ENCODE measurements around the gene KRT35.

KRT35 gene

DNA sequence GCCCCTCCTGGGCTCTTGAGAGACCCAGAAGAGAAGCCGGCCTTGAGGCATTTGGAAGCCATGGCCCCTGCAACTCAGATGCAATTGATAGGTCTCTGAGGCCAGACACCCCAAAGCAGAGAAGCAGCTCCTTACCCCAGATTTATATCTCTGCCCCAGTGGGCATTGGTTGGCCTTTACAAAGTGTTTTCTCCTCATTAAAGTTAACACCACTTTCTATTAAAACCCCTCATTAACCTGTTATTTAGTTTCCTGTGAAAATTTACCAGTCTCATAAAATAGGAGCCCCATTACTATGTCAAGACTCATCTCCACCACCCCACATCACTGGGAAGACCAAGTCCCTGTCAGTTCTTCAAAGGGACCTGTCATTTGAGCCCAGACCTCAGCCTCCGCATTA lies at the start of gene KRT35:
Gene KRT35, minus strand, starts transcription at position 116 of the 400 bp plus-strand sequence. Its CDS starts 54 bp downstream, at position 62.
- no peak for DNase-seq

DNA sequence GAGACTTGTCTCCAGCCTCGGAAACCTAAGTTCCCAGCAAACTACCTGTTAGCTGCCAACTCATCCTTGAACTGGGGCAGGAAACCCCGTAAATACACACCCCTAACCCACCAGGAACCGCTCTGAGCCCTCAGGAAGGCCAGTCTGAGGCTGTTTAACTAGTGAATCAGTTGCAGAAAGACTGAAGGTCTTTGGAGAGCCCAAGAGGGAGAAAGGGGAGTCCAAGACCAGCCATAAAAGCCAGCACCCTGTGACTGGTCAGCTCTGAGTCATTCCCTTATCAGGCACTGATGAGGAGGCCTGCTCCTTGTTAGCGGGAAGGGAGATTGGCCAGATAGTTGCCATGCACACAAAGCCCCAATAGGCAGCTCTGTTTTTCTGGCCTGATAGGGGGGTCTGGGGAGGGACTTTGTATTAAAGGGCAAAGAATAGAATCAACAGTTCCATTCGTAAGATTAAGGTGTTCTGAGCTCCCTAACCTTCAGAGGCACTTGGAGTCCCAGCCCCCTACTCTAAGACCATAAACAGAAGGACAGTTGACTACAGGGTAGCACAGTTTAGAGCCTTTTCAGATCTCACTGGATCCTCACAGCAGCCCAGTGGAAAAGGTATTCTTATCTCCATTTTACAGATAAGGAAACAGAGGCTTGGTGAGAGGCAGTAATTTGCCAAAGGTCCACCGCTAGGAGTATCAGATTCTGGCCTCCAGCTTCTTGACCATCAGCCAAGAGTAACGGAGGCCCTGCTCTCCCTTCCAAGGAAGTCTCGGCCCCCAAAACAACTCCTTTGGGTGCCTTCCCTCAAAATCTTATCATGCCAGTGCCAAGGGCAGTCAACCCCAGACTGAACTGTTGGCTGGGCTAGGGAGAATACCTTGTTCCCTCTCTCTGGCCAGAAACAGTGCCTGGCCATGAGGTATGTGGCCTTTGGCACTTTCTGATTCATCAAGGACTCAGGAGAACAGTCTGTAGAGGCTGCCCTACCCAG lies 49.4 kb upstream of the KRT35 start:
- no peak for DNase-seq

DNA sequence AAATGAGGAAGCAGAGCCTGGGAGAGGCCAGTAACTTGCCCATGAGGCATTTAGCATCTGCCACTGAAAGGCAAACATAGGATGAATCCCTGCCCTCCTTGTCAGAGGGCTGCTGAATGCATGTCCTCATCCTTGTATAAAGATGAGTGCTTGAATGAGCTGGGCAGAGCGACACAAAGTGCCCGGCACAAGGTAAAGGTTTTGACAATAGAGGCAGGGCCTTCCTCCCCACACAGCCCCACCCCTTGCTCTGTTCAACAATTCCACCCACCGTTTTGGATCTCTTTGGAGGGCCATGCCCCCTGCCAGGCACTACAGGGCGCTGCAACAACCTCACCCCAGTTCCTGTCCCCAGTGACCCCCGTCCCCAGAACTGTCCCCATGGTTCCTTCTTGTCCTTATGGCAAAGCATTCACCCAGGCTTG lies 48.6 kb upstream of the KRT35 start:
- no peak for DNase-seq

DNA sequence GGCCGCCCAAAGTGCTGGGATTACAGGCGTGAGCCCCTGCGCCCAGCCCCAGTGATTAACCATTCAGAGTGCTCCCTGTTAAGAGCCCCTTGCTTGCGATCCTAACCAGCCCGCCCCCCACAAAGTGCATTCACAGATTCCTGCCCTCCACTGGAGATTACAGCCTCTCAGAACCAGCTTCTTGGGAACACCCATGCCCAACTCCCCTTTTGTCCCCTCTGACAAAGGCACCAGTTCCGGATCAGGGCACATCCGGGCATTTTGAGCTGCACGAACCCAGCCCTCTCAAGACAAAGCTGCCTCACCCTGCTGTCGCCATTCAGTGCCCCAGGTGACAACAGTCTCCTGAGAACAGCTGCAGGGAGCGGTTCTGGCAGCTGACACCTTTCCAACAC lies 48.0 kb upstream of the KRT35 start:
- no peak for DNase-seq

DNA sequence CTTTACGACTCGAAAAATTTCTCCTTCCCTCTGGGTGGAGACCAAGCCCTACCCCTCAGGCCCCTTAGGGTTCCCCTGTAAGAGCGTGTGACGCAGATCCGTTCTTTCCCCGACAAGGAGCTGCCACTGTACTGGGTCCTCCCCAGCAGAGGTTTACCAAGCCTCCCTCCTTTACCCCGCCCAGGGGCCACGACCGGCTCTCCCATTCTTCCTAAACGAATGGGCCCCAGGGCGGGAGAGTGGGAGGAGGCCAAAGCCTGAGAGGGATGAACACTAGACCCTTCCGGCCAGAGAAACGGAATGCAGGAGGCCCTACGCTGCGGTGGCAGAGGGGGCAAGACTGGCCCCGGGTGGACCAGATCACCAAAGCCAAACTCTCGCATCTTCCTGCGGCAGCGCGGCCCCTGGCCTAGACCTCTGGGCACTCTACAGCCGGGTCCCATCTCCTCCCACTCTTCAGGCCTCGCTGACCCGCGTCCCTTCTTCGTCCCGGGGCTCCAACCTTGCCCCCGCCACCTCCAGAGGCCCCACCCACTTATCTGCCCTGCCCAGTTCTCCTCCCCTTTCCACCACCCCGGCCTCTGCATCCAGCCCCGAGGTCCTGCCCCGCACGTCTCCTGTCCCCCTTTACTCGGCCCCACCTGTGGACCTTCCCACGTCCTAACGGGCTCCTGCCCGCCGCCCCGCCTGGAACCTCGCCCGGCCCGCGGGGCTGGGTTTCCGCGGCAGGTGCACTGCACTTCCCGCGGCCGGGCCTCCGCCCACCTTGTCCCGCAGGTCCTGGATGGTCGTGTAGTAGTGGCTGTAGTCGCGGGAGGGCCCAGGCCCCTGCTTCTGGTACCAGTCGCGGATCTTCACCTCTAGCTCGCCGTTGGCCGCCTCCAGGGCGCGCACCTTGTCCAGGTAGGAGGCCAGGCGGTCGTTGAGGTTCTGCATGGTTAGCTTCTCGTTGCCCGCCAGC lies 46.4 kb upstream of the KRT35 start:
- DNase-seq = peak in 1 of 14 donors; percentile 52

DNA sequence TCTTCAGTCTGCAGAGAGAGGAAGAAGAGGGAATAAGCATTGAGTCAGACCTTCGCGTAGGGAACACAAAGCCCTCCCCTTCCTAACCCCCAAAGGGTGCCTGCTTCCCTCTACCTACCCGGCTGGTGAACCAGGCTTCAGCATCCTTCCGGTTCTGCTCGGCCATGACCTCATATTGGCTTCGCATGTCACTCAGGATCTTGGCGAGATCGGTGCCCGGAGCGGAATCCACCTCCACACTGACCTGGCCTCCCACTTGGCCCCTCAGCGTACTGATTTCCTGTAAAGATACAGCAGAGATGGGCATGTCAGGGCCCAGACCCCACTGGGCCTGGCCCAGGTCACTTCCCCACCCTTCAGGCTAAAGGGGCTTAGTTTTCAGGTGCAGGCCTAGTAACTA lies 43.3 kb upstream of the KRT35 start:
- no peak for DNase-seq

DNA sequence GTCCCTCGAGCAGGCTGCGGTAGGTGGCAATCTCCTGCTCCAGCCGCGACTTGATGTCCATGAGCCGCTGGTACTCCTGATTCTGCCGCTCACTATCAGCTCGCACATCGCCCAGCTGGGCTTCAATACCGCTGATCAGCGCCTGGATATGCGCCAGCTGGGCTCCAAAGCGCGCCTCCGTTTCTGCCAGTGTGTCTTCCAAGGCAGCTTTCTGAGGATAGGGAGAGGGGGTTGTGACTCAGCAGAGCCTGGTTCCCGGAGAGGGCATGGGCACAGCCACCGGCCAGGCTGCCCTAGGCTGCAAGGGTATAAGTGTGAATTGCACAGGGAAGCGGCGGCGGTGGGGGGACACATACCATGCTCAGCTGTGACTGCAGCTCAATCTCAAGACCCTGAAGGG lies 42.8 kb upstream of the KRT35 start:
- DNase-seq = no peak

DNA sequence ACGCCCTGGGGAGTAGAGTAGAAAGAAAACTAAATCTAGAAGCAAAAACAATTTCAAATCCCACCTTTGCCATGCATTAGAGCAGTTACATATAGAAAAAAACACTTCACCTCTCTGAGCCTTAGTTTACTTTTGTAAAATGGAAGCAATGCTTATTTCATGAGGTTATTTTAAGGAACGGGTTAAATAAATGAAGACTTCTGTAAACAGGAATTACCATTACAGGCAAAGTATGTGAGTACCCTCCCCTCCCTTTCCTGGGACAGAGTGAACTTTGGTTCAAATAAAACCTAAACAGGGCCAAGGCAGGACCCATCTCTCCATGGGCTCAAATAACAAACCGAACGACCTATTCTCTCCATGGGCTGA lies 42.3 kb upstream of the KRT35 start:
- no peak for DNase-seq

DNA sequence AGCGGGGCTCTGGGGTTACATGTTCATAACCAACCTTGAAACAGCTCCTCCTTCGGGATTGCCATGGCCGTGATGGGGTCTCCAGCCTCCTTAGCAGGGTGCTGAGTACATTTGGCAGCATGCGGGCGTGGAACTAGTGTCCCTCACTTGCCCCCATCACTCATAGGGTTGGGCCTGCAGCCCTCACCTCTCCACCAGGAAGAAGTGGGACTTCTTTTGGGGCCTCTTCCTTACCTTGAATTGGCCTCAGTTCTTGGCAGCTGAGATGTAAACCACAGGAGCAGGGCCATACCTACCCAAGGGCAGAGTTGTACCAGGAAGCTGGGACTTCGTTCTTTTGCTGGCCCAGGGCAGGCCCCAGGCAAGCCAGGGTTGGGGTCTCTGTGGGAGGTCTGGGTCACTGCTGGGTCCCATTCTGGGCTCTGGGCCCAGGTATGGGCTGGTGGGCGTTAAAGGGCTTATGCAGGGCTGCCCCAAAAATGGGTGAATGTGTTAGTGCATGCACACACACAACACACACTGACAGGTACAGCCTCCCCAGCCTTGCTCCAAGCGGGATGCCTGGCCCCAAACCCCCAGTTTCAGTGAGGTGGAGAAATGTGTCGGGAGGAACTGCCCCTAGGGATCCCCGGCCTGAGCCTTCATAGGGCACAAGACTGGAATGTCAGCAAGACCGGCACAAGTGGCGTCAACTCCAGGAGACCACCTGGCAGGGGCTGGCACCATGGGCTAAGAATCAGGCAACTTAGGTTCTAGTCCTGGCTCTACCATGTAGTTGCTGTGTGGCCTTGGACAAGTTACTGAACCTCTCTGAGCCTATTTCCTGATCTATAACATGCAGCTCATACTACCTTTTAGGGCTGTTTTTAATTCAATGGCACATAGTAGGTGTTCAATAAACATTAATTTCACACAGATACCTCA lies 41.6 kb upstream of the KRT35 start:
- DNase-seq = no peak

DNA sequence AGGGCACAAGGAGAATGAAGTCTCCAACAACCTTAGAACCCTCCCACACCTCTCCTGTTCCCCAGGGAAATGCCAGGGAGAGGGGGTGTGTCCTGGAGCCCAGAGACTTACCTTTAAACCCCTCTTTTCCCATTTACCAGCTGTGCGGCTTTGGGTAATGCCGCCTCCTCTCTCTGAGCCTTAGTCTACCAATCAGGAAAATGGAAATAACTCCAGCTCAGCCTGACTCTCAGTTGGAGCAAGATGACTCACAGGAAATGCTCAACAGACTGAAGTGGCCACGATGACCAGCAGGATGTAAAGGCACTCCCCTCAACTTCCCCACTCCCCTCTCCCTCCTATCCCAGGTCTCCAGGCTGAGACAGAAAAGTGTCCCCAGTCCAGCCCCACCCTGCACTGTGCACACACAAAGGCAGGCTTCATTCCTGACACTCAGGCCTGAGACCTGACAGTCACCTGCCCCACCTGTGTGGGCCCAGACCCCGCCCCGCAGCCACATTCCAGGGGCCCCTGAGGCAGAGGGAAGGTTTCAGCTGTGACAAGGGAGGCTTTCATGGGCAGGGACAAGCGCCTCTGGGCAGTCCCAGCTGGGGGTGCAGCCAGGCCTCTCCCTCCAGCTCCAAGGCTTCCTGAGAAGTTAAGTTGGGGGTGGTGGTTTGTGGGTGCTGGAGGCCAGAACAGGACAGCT lies 40.8 kb upstream of the KRT35 start:
- DNase-seq = no peak

DNA sequence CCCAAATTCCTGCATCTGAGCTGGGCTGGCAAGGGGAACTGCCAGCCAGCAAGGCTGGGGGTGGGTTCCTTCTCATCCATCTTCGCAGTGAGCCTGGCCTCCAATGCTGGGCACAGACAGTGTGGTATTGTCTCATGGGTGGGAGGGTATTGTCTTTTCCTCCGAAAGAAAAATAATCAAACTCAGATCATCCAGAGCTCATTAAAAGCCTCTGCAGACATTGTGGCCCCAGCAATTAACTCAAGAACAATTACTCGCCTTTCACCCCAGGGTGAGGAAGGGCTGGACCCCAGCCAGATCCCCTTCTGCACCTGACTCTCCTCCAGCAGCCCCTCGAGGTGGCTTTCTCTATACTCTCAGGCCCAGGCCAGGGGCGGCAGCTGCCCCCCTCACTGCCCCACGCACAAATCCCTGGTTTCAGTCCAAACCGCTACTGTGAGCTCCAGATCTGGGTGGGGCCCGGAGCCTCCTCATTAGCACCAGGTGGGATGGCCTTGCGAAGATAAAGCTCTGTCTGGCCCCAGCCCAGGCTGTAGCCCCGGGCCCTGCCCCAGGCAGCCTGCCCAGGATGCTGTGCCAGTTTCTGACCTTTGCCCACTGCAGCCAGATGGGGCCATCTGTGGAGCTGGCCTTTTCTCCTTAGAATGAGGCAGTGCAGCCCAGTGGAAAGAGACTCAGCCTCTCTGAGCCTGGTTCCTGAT lies 40.0 kb upstream of the KRT35 start:
- DNase-seq = no peak

DNA sequence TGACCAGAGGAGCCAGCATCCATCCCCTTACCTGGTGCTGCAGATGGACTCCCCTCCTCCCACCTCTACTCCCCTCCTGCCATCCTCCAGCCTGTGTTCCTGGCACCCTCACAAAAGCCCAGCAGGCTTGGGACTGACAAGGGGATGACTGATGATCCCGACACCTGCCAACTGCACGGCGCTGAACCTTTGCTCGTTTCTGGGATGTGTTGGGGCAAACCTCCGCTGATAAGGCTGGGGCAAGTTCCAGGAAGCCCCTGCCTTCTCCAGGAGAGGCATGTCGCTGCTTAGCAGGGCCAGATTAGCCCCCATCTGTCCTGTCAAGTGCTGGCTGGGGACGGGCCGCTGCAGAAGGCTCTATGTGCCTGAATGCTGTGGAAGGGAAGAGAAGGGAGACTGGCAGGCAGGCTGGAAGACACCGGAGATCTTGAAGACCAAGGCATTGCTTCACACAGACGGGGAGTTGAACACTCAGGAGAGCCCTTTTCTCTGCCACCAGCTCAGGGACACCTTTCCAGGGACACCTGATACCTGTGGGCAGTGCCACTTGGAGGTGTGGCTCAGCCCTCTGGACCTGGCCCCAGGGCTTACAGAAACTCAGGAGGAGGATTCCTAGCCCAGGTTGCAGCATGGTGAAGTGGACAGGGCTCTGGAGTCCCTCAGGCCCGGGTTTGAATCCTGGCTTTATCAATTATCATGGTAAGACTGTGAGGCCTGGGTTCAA lies 38.7 kb upstream of the KRT35 start:
- peak in 1 of 14 donors; percentile 66 for DNase-seq

DNA sequence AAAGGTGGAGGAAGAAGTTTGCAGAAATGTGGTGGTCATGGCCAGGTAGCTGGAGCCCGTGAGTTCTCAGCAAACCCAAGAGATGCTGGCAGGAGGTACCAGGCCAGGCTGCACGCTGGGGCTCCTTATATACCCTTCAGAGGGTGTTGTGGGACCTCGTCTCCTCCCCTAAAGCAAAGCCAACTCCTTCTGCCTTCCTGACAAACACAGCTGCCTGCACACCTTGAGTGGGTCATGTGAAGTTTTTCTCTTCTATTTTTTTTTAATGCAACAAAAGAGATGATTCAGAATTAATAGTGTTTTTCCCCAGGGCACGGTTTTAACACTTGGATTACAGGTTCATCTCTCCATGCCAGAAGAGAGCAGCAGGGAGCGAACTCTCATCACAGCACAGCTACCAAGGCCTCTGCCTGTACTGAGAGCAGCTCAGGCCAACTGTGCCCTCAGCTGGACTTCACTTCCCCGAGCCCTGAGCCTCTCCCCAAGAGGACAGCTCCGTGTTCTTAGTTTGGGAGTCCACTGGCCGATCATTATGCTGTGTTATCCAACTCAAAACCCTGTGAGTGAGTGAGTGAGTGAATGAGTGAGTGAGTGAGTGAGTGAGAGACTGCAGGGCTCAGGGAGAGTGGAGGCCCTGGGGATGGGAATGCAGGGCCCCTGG lies 38.0 kb upstream of the KRT35 start, which contains the start of gene KRT15:
Gene KRT15, minus strand, starts transcription at position 102 of the 661 bp plus-strand sequence. Its CDS starts 63 bp downstream, at position 39.
- DNase-seq = peak in 1 of 14 donors; percentile 27

DNA sequence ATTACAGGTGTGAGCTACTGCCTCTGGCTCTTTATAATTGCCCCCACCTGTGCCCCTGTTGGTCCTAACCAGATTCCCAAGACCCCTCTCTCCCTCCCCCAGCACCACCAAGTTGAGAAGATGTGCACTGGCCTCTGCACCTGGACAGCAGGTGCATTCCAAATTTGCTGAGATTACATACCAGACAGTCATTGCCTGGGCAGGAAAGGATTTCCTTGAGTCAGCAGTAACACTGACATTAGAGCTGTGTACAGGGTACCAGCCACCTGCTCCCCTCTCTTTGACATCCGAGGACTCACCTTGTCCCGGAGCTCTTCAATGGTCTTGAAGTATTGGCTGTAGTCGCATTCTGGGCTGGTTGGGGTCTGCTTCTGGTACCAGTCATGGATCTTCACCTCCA lies 37.1 kb upstream of the KRT35 start:
- no peak for DNase-seq

DNA sequence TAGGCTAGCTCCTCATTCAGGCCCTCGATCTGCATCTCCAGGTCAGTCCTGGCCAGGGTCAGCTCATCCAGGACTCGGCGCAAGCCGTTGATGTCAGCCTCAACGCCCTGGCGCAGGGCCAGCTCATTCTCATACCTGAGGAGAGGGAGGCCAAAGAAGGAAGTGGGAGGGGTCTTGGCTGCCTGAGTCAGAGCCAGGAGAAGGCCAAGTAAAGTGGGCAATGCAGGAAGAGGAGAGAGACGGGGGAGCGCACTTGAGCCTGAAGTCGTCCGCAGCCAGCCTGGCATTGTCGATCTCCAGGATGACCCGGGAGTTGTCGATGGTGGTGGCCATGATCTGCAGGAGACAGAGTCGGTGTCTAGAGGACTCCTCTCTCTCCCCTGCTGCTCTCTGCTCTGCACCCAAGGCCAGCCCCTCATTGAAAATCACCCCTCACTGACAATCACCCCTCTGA lies 35.9 kb upstream of the KRT35 start:
- DNase-seq = no peak

DNA sequence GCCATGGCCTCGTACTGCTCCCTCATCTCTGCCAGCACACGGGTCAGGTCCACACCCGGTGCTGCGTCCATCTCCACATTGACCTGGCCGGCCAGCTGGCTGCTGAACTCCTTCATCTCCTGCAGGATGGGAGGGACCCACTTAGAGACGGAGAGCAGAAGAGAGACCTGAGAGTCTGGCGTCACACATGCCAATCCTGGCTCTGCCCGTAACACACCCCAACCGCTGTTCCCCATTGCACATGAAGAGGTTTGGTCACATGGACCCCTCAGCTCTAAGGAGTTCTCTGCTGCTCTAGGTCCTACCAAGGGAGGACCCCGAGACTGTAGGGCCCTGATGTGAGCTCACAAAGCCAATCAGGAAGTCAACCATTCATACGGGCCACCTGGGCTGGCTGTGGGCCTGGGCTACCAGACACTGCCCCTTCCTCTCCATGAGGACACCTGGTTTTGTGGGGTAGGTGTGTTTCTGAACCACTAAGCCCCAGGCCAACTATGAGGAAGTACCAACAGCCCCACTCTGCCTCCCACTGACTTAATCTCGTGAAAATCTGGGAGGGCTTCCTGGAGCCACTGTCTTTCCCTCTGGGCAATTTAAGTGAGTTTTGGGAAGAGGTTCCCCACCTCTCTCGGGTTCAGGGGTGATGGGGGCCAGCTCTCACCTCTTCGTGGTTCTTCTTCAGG lies 35.3 kb upstream of the KRT35 start:
- DNase-seq = no peak

DNA sequence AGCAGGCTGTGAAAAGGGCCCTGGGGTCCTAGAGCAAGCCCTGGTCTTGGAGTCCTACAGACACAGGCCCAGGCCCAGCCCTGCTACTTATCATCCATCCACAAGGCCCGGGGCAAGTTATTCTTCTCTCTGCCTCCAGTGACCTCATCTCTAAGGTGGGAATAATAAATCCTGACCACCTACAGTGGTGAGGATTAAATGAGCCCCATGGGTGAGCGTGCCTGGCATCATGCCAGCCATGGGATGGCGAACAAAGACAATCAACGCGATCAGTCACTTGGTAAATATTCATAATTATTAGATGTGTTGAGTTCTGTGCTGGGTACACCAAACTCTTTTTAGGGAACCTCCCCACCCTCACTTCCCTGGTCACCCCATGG lies 32.2 kb upstream of the KRT35 start:
- DNase-seq = no peak

DNA sequence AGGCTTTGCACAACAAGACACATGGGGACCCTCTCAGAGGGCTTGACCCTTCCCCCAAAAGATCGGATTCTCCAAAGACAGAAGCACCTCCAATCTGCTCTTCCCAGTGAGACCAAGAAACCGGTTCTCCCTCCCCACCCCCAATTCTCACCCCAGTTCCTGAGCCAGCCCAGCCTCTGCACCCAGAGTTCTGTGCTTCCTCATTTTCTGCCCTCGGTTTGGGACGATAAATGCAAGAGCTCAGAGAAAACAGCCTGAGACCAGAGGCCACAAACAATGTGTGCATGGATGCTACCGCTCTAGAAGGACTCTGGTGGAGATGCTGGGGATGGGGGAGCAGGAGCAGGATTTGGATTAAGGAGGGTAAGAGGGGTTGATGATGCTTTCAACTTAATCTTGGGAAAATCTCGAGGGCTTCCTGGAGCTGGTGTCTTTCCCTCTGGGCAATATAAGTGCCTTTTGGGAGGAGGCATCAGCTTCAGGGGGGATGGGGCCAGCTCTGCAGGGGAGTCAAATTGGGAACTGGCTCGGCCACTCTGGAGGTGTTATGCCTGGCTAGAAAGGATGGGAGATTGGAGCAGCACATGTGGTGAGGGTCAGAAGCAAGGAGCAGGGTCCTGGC lies 31.7 kb upstream of the KRT35 start:
- no peak for DNase-seq

Measured in C1 segment of cervical spinal cord (tissue), 14 donors.